Activated naive CD8-positive, alpha-beta T cell treated with anti-CD3 and anti-CD28 coated beads for 36 hours (primary cell): Measurements from ENCODE around the gene UST. TPM values are rescaled to one million over a fixed set of nuclear protein-coding genes. Genes with fewer than 3 reads are reported as not detected.
A peak's percentile ranks its signal among the peaks of the same experiment; 100 is the strongest.
"Not testable (repeated sequence)": the region's sequence is repeated elsewhere in the genome, so short reads cannot be mapped to it uniquely, and the experiment has no call there.

ENCODE experiments used
- DNase-seq: peaks from one replicate; pipeline ENCODE4 v3.0.0; 2021
- H3K27ac Mint-ChIP-seq: one replicate; pipeline ENCODE4 v1.8.0; 2022; ENCODE audit warnings: mild to moderate bottlenecking, moderate library complexity, mixed read lengths
- H3K27me3 Mint-ChIP-seq: one replicate; pipeline ENCODE4 v1.8.0; 2022; ENCODE audit warnings: mild to moderate bottlenecking, mixed read lengths
- H3K36me3 Mint-ChIP-seq: one replicate; pipeline ENCODE4 v1.8.0; 2021; ENCODE audit warnings: mild to moderate bottlenecking, mixed read lengths
- H3K4me1 Mint-ChIP-seq: one replicate; pipeline ENCODE4 v1.8.0; 2021; ENCODE audit warnings: mixed read lengths
- H3K4me3 Mint-ChIP-seq: one replicate; pipeline ENCODE4 v1.8.0; 2022; ENCODE audit warnings: mild to moderate bottlenecking, moderate library complexity, mixed read lengths
- H3K9me3 Mint-ChIP-seq: one replicate; pipeline ENCODE4 v1.8.0; 2022; ENCODE audit warnings: mixed read lengths
- total RNA-seq, 2 experiments: library from RNA; stranded (reverse); gene quantifications; one replicate each; pipeline ENCODE4 v1.2.3, GENCODE V29; 2021

Gene UST
- total RNA-seq, 2 experiments from 2014 or later: 0.82 to 0.89 TPM

- H3K4me3 Mint-ChIP-seq: no peak overlapping the region
- H3K36me3 Mint-ChIP-seq: no peaks in the 10 kb centered on the region
- H3K27ac Mint-ChIP-seq: no peak overlapping the region
- no peaks in the 10 kb centered on the region for H3K27me3 Mint-ChIP-seq
- H3K4me1 Mint-ChIP-seq: peaks cover 3% of the 10 kb centered on the region
- no peak for DNase-seq
- H3K9me3 Mint-ChIP-seq: no peaks in the 10 kb centered on the region
These were observed 142.0 kb downstream of the UST start for GRCh38 chr6:148888856-148889255.

GRCh38 chr6:148890096-148890495 lies 143.3 kb downstream of the UST start:
- Mint-ChIP-seq H3K9me3 (no peaks in the 10 kb centered on the region), H3K36me3 (no peaks in the 10 kb centered on the region), H3K4me3 (no peak overlapping the region), H3K4me1 (peaks cover 3% of the 10 kb centered on the region), H3K27me3 (no peaks in the 10 kb centered on the region), H3K27ac (no peak overlapping the region)
- DNase-seq: no peak

DNA sequence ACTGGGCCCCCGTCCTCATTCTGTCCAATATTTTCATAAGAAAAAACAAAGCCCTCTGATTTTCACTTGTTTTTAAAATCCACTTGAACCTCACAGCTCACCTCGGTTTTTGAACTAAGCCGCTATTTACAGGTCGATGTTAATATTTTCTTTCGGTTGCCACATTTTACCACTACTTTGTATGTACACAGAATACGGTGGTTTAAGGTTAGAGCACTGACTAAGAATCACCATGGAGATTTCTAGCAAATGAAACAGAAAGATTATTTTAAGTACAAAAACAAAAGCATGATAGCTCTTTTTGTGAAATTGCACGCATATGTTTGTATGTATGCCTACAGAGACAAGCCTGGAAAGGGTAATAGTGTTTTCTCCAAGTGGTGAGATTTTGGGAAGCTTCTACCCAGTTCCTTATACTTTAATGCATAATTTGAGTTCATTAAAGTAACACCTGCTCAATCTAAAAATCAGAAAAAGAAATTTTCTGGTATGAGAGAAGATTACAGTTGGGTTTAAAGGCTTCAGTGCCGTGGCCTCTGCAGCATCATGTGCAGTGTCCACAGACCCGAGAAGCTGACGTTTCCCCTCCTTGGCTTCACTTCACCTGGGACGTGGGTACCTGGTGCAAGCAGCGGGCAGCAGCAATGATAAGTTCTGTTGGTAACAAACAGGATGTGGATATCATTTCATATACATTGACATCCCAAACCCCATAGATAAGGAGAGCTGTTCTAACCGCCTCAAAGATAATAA lies 144.0 kb downstream of the UST start:
- no peak for DNase-seq
- Mint-ChIP-seq H3K27me3 (no peaks in the 10 kb centered on the region), H3K4me3 (no peak overlapping the region), H3K36me3 (no peaks in the 10 kb centered on the region), H3K4me1 (peaks cover 3% of the 10 kb centered on the region), H3K9me3 (no peaks in the 10 kb centered on the region), H3K27ac (no peak overlapping the region)

- Mint-ChIP-seq H3K27me3 (no peaks in the 10 kb centered on the region), H3K4me1 (peaks cover 3% of the 10 kb centered on the region), H3K4me3 (no peak overlapping the region), H3K36me3 (no peaks in the 10 kb centered on the region), H3K9me3 (no peaks in the 10 kb centered on the region), H3K27ac (no peak overlapping the region)
- no peak for DNase-seq
These were observed 144.6 kb downstream of the UST start for GRCh38 chr6:148891405-148891783.

- Mint-ChIP-seq H3K27ac (peak overlapping the region; percentile 7), H3K9me3 (no peaks in the 10 kb centered on the region), H3K27me3 (no peaks in the 10 kb centered on the region), H3K4me1 (peaks cover 3% of the 10 kb centered on the region), H3K36me3 (no peaks in the 10 kb centered on the region), H3K4me3 (no peak overlapping the region)
- no peak for DNase-seq
These were observed 145.4 kb downstream of the UST start for GRCh38 chr6:148892247-148892646.

- Mint-ChIP-seq H3K9me3 (no peaks in the 10 kb centered on the region), H3K4me1 (peaks cover 3% of the 10 kb centered on the region), H3K27ac (no peak overlapping the region), H3K36me3 (no peaks in the 10 kb centered on the region), H3K27me3 (no peaks in the 10 kb centered on the region), H3K4me3 (no peak overlapping the region)
- no peak for DNase-seq
These were observed 146.2 kb downstream of the UST start for GRCh38 chr6:148893073-148893472.

GRCh38 chr6:148893481-148893880 lies 146.7 kb downstream of the UST start:
- no peaks in the 10 kb centered on the region for H3K9me3 Mint-ChIP-seq
- DNase-seq: no peak
- H3K4me1 Mint-ChIP-seq: peaks cover 3% of the 10 kb centered on the region
- no peaks in the 10 kb centered on the region for H3K36me3 Mint-ChIP-seq
- no peaks in the 10 kb centered on the region for H3K27me3 Mint-ChIP-seq
- no peak overlapping the region for H3K27ac Mint-ChIP-seq
- no peak overlapping the region for H3K4me3 Mint-ChIP-seq

GRCh38 chr6:148898376-148899014 lies 151.7 kb downstream of the UST start:
- Mint-ChIP-seq H3K36me3 (no peaks in the 10 kb centered on the region), H3K4me1 (no peaks in the 10 kb centered on the region), H3K4me3 (no peak overlapping the region), H3K27me3 (no peaks in the 10 kb centered on the region), H3K9me3 (no peaks in the 10 kb centered on the region), H3K27ac (no peak overlapping the region)
- no peak for DNase-seq

DNA sequence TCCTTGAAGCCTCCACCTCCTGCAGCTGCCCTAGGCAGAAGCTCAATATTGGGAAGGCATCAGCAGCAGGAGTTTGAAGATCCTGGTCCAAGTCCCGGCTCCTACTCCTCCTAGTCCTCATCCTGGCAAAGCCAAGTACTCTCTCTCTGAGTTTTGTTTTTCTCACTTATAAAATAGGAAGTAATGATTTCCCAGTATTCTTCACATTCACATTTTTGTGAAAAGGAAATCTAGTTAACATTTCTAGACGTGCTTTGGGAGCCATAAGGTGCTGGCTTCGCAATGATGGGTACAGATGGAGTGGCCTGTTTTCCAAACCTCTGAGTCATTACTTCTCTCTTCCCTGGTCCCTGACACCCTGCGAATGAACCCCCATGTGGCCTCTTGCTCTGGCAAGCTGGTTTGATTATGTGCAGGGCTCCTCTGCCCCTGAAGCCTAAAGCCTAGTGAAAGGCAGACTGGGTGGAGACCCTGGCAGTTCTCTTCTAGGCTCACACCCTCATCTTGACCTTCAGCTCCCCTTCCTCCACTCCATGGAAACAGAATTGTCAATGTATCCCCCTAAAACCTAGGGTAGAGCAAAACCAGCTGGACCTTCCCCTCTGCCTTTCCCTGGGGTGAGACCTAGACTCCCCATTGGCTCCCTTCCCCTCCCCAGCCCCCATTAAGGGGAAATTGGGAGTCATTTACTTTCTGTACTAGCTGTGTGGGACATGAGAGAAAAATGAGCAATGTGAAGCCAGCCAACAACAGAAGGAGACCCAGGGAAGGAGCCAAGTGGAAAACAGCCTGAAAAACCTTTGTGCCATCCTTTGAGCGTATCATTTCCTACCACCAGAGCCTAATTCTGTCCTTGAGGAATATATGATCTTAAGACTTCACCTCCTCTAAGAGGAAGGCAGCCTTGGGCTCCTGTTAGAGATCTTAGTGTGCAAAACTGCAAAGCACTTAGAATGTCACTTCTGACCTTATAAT lies 158.4 kb downstream of the UST start:
- H3K36me3 Mint-ChIP-seq: no peaks in the 10 kb centered on the region
- no peaks in the 10 kb centered on the region for H3K27me3 Mint-ChIP-seq
- H3K4me1 Mint-ChIP-seq: no peaks in the 10 kb centered on the region

GRCh38 chr6:148905901-148906300 lies 159.1 kb downstream of the UST start:
- Mint-ChIP-seq H3K9me3 (no peaks in the 10 kb centered on the region), H3K27ac (no peak overlapping the region), H3K4me1 (no peaks in the 10 kb centered on the region), H3K36me3 (no peaks in the 10 kb centered on the region), H3K4me3 (no peak overlapping the region), H3K27me3 (no peaks in the 10 kb centered on the region)
- no peak for DNase-seq

More for the DNA sequence above, 158.4 kb downstream of the UST start:
- Mint-ChIP-seq H3K9me3 (no peaks in the 10 kb centered on the region), H3K4me3 (no peak overlapping the region), H3K27ac (no peak overlapping the region)
- DNase-seq: no peak

GRCh38 chr6:148906386-148906785 lies 159.6 kb downstream of the UST start:
- Mint-ChIP-seq H3K27ac (no peak overlapping the region), H3K4me3 (no peak overlapping the region), H3K9me3 (no peaks in the 10 kb centered on the region)

GRCh38 chr6:148907573-148907972 lies 160.7 kb downstream of the UST start:
- Mint-ChIP-seq H3K27me3 (no peaks in the 10 kb centered on the region), H3K27ac (no peak overlapping the region), H3K4me1 (no peaks in the 10 kb centered on the region)

More at GRCh38 chr6:148906386-148906785, 159.6 kb downstream of the UST start:
- no peaks in the 10 kb centered on the region for H3K36me3 Mint-ChIP-seq
- H3K4me1 Mint-ChIP-seq: no peaks in the 10 kb centered on the region
- no peak for DNase-seq
- H3K27me3 Mint-ChIP-seq: no peaks in the 10 kb centered on the region

DNA sequence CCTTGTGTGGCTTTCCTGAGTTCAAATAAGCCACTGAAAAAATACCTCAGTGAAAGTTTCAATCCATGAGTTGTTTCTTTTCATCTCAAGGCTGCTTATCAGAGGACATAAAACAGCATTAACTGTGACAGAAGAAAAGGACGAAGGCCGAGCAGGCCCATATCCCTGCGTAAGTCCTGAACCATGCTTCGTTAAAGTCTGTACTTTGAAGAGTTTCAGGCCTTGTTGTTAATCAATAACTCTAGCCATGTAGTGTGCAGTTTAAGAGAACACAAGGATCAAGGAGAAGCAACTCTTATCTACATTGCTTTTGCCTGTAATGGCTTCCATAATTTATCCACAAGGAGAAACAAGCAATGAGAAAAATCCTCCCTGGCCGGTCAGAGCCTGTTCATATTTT lies 165.4 kb downstream of the UST start:
- peaks cover 4% of the 10 kb centered on the region for H3K9me3 Mint-ChIP-seq
- H3K27ac Mint-ChIP-seq: no peak overlapping the region
- no peak overlapping the region for H3K4me3 Mint-ChIP-seq
- no peaks in the 10 kb centered on the region for H3K27me3 Mint-ChIP-seq
- no peaks in the 10 kb centered on the region for H3K36me3 Mint-ChIP-seq
- no peaks in the 10 kb centered on the region for H3K4me1 Mint-ChIP-seq
- no peak for DNase-seq

More at GRCh38 chr6:148907573-148907972, 160.7 kb downstream of the UST start:
- Mint-ChIP-seq H3K4me3 (no peak overlapping the region), H3K36me3 (no peaks in the 10 kb centered on the region), H3K9me3 (no peaks in the 10 kb centered on the region)
- no peak for DNase-seq

- H3K9me3 Mint-ChIP-seq: peaks cover 7% of the 10 kb centered on the region
- no peaks in the 10 kb centered on the region for H3K4me1 Mint-ChIP-seq
- H3K27ac Mint-ChIP-seq: no peak overlapping the region
- no peaks in the 10 kb centered on the region for H3K27me3 Mint-ChIP-seq
- no peaks in the 10 kb centered on the region for H3K36me3 Mint-ChIP-seq
- no peak for DNase-seq
- H3K4me3 Mint-ChIP-seq: no peak overlapping the region
These were observed 169.0 kb downstream of the UST start for GRCh38 chr6:148915810-148916209.

DNA sequence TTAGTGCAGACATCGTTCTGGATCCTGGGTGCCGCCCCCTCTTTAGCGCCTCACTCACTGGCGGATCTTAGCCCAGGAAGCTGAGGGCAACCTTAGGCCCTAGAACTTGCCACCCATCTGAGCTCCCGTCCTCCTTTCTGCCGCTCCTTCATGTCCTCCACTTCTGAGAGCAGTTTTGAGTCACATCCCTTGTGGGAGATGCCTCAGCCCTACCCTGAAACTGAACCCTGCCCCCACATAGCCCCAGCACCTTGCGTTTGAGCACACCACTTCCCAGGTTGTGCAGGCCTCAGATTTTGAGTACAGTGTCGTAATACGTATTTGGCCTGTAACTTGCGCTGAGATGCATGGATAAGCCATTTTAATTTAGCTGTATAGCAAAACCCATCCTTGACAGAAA lies 169.7 kb downstream of the UST start:
- H3K9me3 Mint-ChIP-seq, H3K4me3 Mint-ChIP-seq: not testable (repeated sequence)

More for the DNA sequence above, 169.7 kb downstream of the UST start:
- DNase-seq, H3K4me1 Mint-ChIP-seq, H3K36me3 Mint-ChIP-seq, H3K27ac Mint-ChIP-seq, H3K27me3 Mint-ChIP-seq: not testable (repeated sequence)
